Measurements from ENCODE around the gene DGLUCY.
"Not testable (repeated sequence)": the region's sequence is repeated elsewhere in the genome, so short reads cannot be mapped to it uniquely, and the experiment has no call there.

DGLUCY gene

GRCh38 chr14:91154851-91155625 is 41.2 kb downstream of the DGLUCY start:
- Mint-ChIP-seq H3K9me3 (no peaks in the 10 kb centered on the region), H3K4me1 (peaks cover 11% of the 10 kb centered on the region), H3K4me3 (no peak overlapping the region), H3K27me3 (no peaks in the 10 kb centered on the region), H3K36me3 (peaks cover 43% of the 10 kb centered on the region), H3K27ac (no peak overlapping the region)
- no peak for DNase-seq
- CTCF ChIA-PET, result interaction anchor here (1.0 to 1.5 kb wide), 4 partner anchors 16 to 252 kb away, joined by 3 read pairs; no protein-coding TSS in a partner anchor

GRCh38 chr14:91155626-91156089 is 41.8 kb downstream of the DGLUCY start:
- peaks cover 11% of the 10 kb centered on the region for H3K4me1 Mint-ChIP-seq
- H3K27ac Mint-ChIP-seq, result no peak overlapping the region
- no peak overlapping the region for H3K4me3 Mint-ChIP-seq
- H3K27me3 Mint-ChIP-seq, result no peaks in the 10 kb centered on the region
- no peak for DNase-seq
- H3K9me3 Mint-ChIP-seq, result no peaks in the 10 kb centered on the region
- CTCF ChIA-PET, result interaction anchor here (1.5 kb wide), 1 partner anchor 17 kb away, joined by 3 read pairs; no protein-coding TSS in a partner anchor
- H3K36me3 Mint-ChIP-seq, result peaks cover 49% of the 10 kb centered on the region

DNA sequence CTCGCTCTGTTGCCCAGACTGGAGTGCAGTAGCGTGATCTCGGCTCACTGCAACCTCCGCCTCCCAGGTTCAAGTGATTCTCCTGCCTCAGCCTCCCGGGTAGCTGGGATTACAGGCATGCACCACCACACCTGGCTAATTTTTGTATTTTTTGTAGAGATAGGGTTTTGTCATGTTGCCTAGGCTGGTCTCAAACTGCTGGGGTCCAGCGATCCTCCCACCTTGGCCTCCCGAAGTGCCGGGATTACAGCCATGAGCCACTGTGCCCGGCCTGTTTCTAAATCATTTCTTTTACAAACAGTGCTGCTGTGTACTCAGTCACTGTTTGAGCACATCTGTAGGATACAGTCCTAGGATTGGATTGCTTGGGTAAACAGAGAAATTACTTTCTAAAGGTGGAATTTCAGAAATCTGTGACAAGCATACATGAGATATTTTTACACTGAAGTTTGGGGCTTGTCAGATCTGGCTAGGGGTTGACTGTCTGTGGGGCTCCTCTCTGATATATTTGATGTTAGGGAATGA is 42.3 kb downstream of the DGLUCY start:
- peaks cover 49% of the 10 kb centered on the region for H3K36me3 Mint-ChIP-seq
- CTCF ChIA-PET, H3K4me3 Mint-ChIP-seq, H3K27me3 Mint-ChIP-seq, H3K9me3 Mint-ChIP-seq, DNase-seq: not testable (repeated sequence)
- peaks cover 11% of the 10 kb centered on the region for H3K4me1 Mint-ChIP-seq
- H3K27ac Mint-ChIP-seq, result peak overlapping the region; percentile 5

GRCh38 chr14:91156877-91157276 is 43.0 kb downstream of the DGLUCY start:
- DNase-seq, H3K27ac Mint-ChIP-seq, H3K4me3 Mint-ChIP-seq, H3K9me3 Mint-ChIP-seq, H3K27me3 Mint-ChIP-seq, CTCF ChIA-PET: not testable (repeated sequence)
- Mint-ChIP-seq H3K36me3 (peaks cover 53% of the 10 kb centered on the region), H3K4me1 (peaks cover 11% of the 10 kb centered on the region)

GRCh38 chr14:91158091-91158790 is 44.4 kb downstream of the DGLUCY start:
- Mint-ChIP-seq H3K36me3 (peaks cover 51% of the 10 kb centered on the region), H3K27ac (peak overlapping the region; percentile 49), H3K9me3 (no peaks in the 10 kb centered on the region), H3K4me1 (peaks cover 5% of the 10 kb centered on the region), H3K4me3 (no peak overlapping the region), H3K27me3 (no peaks in the 10 kb centered on the region)
- CTCF ChIA-PET, result interaction anchor here (0.7 to 1.2 kb wide), 3 partner anchors 15 to 300 kb away, joined by 4 to 6 read pairs (median 4); no protein-coding TSS in a partner anchor
- DNase-seq, result no peak

- Mint-ChIP-seq H3K4me1 (peaks cover 5% of the 10 kb centered on the region), H3K27me3 (no peaks in the 10 kb centered on the region), H3K4me3 (no peak overlapping the region), H3K27ac (no peak overlapping the region), H3K9me3 (no peaks in the 10 kb centered on the region), H3K36me3 (peaks cover 58% of the 10 kb centered on the region)
- DNase-seq, result no peak
- CTCF ChIA-PET, result interaction anchor here (1.4 kb wide), 1 partner anchor 127 kb away, joined by 3 read pairs; no protein-coding TSS in a partner anchor
These were observed 45.3 kb downstream of the DGLUCY start for GRCh38 chr14:91159182-91159581.

DNA sequence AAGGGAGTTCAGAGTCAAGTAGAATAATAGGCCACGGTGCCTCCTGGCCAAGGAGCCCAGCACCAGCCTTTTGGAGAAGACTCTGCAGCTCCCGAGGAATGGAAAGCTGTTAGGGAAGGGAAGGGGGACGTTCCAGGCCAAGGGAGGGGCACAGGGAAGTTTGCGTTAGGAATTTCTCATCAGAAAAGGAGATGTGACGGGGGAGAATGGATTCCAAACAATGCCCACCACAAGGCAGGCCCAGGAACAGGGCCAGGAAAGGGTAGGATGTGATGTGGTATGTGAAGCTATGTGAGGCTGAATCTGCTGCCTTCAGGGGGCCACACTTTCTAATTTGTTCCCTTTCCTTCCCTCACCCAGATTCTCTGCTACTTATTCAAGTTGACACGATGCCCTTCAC is 46.0 kb downstream of the DGLUCY start:
- H3K27me3 Mint-ChIP-seq, result no peaks in the 10 kb centered on the region
- H3K4me1 Mint-ChIP-seq, result peaks cover 5% of the 10 kb centered on the region
- DNase-seq, result no peak
- no peak overlapping the region for H3K27ac Mint-ChIP-seq
- CTCF ChIA-PET, result interaction anchor here (1.4 kb wide), 1 partner anchor 127 kb away, joined by 3 read pairs; no protein-coding TSS in a partner anchor
- peaks cover 63% of the 10 kb centered on the region for H3K36me3 Mint-ChIP-seq
- no peak overlapping the region for H3K4me3 Mint-ChIP-seq
- no peaks in the 10 kb centered on the region for H3K9me3 Mint-ChIP-seq

GRCh38 chr14:91163316-91163715 is 49.4 kb downstream of the DGLUCY start:
- DNase-seq, result no peak
- CTCF ChIA-PET, result interaction anchor here (2.8 kb wide), 1 partner anchor 10 kb away, joined by 10 read pairs; no protein-coding TSS in a partner anchor
- Mint-ChIP-seq H3K36me3 (peaks cover 66% of the 10 kb centered on the region), H3K27me3 (no peaks in the 10 kb centered on the region), H3K9me3 (no peaks in the 10 kb centered on the region), H3K4me1 (no peaks in the 10 kb centered on the region), H3K4me3 (no peak overlapping the region), H3K27ac (no peak overlapping the region)

GRCh38 chr14:91164676-91165075 is 50.8 kb downstream of the DGLUCY start:
- DNase-seq, result no peak
- H3K4me3 Mint-ChIP-seq, result no peak overlapping the region
- peaks cover 62% of the 10 kb centered on the region for H3K36me3 Mint-ChIP-seq
- no peaks in the 10 kb centered on the region for H3K4me1 Mint-ChIP-seq
- no peaks in the 10 kb centered on the region for H3K9me3 Mint-ChIP-seq
- H3K27ac Mint-ChIP-seq, result no peak overlapping the region
- CTCF ChIA-PET, result no interaction called here
- no peaks in the 10 kb centered on the region for H3K27me3 Mint-ChIP-seq

- Mint-ChIP-seq H3K27me3 (no peaks in the 10 kb centered on the region), H3K27ac (no peak overlapping the region), H3K36me3 (peaks cover 45% of the 10 kb centered on the region), H3K4me1 (no peaks in the 10 kb centered on the region), H3K4me3 (no peak overlapping the region), H3K9me3 (no peaks in the 10 kb centered on the region)
- DNase-seq, result no peak
- CTCF ChIA-PET, result interaction anchor here (1.4 to 1.7 kb wide), 2 partner anchors 10 to 262 kb away, joined by 3 to 4 read pairs; no protein-coding TSS in a partner anchor
These were observed 53.5 kb downstream of the DGLUCY start for GRCh38 chr14:91167380-91167770.

DNA sequence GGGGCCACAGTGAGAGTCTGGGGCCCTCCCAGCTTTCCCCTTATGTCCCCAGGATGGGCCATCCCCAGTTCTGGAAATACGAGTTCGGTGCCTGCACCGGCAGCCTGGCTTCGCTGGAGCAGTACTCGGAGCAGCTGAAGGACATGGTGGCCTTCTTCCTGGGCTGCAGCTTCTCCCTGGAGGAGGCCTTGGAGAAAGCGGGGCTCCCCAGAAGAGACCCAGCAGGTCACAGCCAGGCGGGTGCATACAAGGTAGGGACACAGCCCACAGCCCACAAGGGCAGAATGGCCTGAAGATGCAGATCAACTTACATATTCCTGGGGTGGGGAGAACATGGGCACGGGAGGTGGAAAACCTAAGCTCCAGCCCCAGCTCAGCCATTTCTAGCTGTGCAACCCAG is 56.1 kb downstream of the DGLUCY start:
- H3K4me1 Mint-ChIP-seq, result peaks cover 3% of the 10 kb centered on the region
- H3K9me3 Mint-ChIP-seq, result no peaks in the 10 kb centered on the region
- H3K36me3 Mint-ChIP-seq, result peaks cover 37% of the 10 kb centered on the region
- no peak overlapping the region for H3K4me3 Mint-ChIP-seq
- H3K27me3 Mint-ChIP-seq, result no peaks in the 10 kb centered on the region
- CTCF ChIA-PET, result interaction anchor here (1.6 to 13.3 kb wide), 4 partner anchors 112 to 278 kb away, joined by 4 to 229 read pairs (median 87); no protein-coding TSS in a partner anchor
- DNase-seq, result no peak
- no peak overlapping the region for H3K27ac Mint-ChIP-seq

GRCh38 chr14:91170504-91171121 is 56.7 kb downstream of the DGLUCY start:
- Mint-ChIP-seq H3K27ac (no peak overlapping the region), H3K9me3 (no peaks in the 10 kb centered on the region), H3K4me1 (peaks cover 3% of the 10 kb centered on the region), H3K27me3 (no peaks in the 10 kb centered on the region), H3K36me3 (peaks cover 38% of the 10 kb centered on the region), H3K4me3 (no peak overlapping the region)
- CTCF ChIA-PET, result interaction anchor here (1.1 to 13.3 kb wide), 6 partner anchors 25 to 278 kb away, joined by 4 to 229 read pairs (median 9); partner anchors contain the start of gene RPS6KA5
- no peak for DNase-seq

GRCh38 chr14:91171291-91171690 is 57.4 kb downstream of the DGLUCY start:
- H3K27me3 Mint-ChIP-seq, result no peaks in the 10 kb centered on the region
- H3K27ac Mint-ChIP-seq, result peak overlapping the region; percentile 25
- H3K9me3 Mint-ChIP-seq, result no peaks in the 10 kb centered on the region
- no peak overlapping the region for H3K4me3 Mint-ChIP-seq
- peaks cover 3% of the 10 kb centered on the region for H3K4me1 Mint-ChIP-seq
- H3K36me3 Mint-ChIP-seq, result peaks cover 38% of the 10 kb centered on the region
- no peak for DNase-seq
- CTCF ChIA-PET, result interaction anchor here (0.5 to 13.3 kb wide), 9 partner anchors 26 to 279 kb away, joined by 3 to 229 read pairs (median 5); partner anchors contain the start of gene RPS6KA5
